HG02938 (cell line): ENCODE data around the gene TUBE1.
"Not testable (repeated sequence)": the region's sequence is repeated elsewhere in the genome, so short reads cannot be mapped to it uniquely, and the experiment has no call there.

Experiments
- ATAC-seq: cut with Tn5 transposase; IDR thresholded peaks from one replicate; pipeline ENCODE4 v1.9.1; 2021; ENCODE audit warnings: mild to moderate bottlenecking, moderate library complexity; ENCODE audit not compliant: unreplicated experiment

TUBE1 gene

DNA sequence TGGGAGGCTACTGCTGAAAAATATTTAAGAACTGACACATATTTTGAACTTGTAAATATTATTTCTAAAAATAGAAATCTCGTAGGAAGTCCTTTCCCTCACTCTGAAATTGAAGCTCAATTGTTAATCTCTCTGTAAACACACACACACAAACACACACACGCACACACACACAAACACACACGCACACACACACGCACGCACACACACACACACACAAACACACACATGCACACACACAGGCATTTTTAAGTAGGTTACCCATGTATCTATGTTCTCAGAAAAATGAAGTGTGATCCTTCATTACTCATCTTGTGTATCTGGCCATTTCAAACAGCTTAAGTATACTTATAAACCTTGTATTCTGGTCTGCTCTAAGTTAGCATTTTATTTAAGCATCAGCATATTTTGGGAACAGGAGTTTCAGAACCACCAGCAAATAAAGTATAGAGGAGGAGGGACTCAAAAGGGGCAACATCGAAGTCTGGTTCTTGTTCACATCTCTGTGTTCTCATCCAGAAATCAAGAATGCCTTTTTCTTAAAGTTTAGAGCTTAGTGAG is 21.8 kb downstream of the TUBE1 start:
- no peak for ATAC-seq

- no peak for ATAC-seq
Measured at GRCh38 chr6:112062966-112063365, 24.3 kb downstream of the TUBE1 start.

DNA sequence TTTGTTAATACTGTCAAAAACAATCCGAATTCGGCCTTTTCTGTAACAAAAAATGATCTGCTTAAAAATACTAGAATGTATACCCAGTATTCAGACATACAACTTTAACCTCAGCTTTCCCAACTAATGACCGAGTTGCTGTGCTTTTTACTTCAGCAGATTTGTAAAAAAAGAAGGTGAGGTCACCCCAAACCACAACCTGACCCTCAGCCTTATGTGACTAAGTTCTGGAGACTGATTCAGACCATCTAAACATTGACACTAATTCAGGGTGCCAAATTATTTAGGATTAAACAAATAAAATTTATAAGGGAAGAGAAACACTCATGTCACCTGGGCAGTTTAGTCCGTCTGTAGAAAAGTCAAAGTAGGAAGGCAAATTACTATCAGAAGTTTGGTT is 25.7 kb downstream of the TUBE1 start:
- ATAC-seq, result no peak

- ATAC-seq, result no peak
Measured at GRCh38 chr6:112058243-112059032, 28.8 kb downstream of the TUBE1 start.

- ATAC-seq, result no peak
Measured at GRCh38 chr6:112054555-112055190, 32.6 kb downstream of the TUBE1 start.

DNA sequence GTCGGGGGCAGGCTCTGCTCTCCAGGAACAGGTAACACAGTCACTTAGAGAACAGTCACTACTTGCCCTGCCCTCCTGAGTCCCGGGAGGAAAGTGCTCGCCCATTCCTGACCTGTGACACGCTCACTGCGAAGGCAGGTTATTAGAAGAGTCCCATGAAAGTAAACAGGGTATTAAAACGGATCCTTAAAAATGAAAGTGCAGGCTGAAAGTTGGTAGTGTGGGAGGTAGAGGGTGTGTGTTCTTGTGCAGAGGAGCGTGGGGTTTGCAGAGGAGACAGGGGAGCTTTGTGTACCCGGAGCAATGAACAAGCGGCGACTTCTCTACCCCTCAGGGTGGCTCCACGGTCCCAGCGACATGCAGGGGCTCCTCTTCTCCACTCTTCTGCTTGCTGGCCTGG is 33.3 kb downstream of the TUBE1 start, which contains the start of gene CCN6:
CCN6 (plus strand) TSS at position 104 of the 400 bp plus-strand sequence; CDS start at position 358, 254 bp downstream.
- no peak for ATAC-seq

GRCh38 chr6:112051251-112051740 is 36.0 kb downstream of the TUBE1 start:
- not testable (repeated sequence) for ATAC-seq

GRCh38 chr6:112050429-112050828 is 36.9 kb downstream of the TUBE1 start:
- no peak for ATAC-seq

DNA sequence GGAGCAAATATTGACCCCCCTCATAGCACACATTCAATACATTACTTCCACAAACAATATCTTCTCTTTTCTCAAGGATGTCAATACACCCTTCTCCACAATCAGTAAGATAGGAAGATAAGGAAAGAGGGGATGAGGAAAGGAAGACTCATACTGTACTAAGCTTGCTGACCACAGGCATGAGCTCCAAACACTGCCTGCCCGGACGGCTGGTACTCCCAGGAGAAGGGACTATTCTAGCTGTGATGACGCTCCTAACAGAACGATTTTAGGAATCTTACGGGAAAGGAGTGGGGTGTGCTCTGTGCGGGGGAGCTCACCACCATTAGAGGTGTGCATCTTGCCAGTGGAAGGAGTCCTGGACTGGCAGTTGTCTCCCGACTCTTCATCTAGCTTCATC is 37.3 kb downstream of the TUBE1 start:
- no peak for ATAC-seq

DNA sequence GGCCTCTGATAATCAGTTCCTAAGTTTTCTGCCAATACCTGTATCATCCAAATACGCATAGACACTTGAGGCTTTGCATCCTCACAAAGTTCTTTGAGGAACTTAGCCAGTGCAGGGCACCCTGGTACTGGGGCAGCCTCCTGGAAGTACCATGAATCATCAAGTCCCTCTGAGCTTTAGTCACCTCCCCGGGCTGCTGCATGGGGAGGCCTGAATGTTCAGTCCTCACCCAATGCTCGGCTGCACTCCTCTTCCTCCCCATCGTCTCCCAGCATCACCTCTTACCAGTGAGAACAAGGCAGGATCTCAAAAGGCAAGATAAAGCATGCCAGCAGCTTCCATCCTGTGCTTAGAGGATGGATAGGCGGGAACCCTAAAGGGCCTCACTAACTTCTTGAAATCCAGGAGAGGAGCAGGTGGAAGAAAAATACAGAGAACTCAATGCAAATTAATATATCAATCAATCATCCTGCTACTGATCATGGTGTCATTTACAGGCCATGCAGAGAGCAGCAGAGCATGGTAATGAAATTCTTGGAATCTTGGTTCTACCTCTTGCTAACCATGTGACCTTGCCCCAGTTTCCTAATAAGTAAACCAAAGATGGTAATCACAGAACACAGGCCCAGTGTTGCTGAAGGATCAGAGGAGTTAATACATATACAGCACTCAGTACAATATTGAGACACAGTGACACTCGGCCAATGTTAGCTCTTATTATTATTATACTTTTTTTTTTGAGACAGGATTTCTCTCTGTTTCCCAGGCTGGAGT is 38.1 kb downstream of the TUBE1 start:
- no peak for ATAC-seq

- not testable (repeated sequence) for ATAC-seq
Measured at GRCh38 chr6:112047523-112047922, 39.8 kb downstream of the TUBE1 start.

GRCh38 chr6:112044856-112045255 is 42.4 kb downstream of the TUBE1 start:
- no peak for ATAC-seq

DNA sequence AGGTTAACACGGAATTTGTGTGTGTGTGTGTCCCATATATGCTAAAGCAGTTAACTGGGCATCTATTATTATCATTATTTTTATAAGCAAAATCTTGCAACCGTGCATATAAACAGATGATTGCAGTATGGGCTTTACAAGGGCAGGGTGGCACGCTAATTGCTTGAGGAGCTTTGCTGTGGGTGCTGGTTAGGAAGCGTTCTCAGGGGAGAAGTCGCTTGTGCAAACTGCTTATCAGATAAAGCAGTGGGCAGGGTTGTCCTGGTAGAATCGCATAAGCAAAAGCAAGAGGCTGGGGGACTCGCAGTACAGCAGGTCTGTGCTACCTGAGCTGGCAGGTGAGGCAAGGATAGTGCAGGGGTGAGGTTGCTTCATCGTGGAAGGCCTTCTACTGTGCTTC is 43.1 kb downstream of the TUBE1 start:
- no peak for ATAC-seq

DNA sequence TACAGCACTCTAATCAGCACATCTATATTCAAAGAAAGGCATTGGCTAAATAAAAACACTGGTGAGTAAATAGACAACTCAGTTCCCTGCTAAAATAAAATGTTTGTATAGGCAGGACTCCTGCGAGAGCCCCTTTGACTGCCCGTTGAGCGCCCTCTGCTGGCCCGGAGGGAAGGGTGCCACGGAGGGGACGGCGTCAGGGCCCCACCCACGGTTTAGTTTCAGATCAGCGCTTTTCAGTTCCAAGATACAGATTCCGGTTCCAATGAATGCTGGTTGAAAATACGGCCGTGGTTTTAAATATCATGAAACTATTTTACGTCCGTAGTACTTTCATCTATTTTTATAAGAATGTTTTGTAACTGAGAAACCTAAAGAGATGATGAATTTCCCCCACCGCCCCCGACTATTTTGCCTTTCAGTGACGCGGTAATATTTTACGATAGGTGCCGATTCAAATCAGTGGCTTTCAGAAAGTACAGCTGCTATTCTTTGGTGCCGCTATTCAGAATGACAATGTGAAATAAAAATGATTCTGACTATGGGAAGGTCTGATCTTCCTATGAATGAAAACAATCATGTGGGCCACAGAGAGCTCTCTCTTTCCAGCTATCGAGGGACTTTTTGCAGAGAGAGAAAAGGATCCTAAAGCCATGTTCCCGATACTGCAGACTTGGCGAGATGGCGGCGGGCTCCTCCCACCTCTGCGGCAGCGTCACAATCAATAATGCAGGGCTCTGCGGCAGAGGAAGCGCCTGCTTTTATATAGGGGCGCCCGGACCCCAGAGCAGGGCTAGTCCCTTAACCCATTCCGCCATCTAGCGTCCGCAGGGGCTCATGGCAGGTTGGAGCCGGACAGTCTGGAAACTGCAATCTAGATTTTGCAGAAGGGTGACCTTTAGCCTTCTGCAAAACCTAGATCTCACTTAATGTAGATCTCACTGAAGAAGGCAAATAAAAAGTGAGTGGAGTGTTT is 44.0 kb downstream of the TUBE1 start:
- peak; percentile 86 for ATAC-seq

GRCh38 chr6:112041535-112041934 is 45.7 kb downstream of the TUBE1 start:
- no peak for ATAC-seq

- ATAC-seq, result no peak
Measured at GRCh38 chr6:112040956-112041355, 46.3 kb downstream of the TUBE1 start.

DNA sequence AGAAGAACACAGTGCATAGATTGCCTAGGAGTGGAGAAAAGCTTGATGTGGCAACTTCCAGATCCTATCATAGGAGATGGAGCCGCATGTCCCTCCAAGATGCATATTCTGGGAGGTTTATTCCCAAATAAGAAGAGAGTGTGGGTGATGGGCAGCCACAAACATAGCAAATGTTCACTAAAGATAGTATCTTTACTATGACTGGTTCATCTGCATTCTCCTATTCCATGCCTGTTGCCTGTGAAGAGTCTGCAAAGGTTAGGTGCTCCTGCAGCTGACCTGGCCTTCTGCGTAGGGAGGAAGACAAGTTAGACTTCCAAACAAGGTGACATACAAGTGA is 47.9 kb downstream of the TUBE1 start:
- ATAC-seq, result no peak

DNA sequence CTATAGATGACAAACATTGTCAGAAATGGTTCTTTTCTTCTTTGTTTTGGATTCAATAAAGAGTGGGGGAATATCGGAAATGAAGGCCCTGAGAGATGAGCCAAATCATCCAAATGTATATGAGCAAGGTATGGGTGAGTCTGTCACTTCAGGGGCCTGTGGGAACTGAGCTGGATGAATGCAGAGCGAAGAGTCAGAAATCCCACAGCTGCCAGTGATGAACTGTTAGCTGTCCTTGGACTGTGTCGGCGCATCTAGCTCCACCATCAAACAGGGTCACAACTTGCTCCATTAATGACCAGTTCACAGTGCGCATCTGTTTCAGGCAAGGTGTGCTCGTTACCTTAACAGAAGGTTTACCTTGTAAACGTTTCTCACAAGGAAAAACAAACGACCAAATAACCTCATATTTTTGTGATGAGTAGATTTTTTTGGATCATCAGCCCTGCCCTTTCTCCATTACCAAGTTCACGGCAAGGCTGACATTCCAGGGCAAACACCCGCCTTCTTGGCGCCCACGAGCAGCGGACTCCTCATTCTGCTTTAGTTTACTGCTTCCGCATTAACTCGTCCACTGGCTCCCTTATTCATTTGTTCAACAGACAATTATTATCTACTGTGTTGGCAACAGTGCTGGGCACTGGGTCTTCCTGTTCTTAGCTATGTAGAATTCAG is 48.4 kb downstream of the TUBE1 start:
- ATAC-seq, result no peak

- no peak for ATAC-seq
Measured at GRCh38 chr6:112038268-112038667, 49.0 kb downstream of the TUBE1 start.
